HG02623 (cell line): ENCODE results near the gene CMPK2.

Source experiments
- ATAC-seq: cut with Tn5 transposase; IDR thresholded peaks from one replicate; pipeline ENCODE4 v1.9.1; 2021; ENCODE audit warnings: moderate library complexity; ENCODE audit not compliant: unreplicated experiment

Gene CMPK2

DNA sequence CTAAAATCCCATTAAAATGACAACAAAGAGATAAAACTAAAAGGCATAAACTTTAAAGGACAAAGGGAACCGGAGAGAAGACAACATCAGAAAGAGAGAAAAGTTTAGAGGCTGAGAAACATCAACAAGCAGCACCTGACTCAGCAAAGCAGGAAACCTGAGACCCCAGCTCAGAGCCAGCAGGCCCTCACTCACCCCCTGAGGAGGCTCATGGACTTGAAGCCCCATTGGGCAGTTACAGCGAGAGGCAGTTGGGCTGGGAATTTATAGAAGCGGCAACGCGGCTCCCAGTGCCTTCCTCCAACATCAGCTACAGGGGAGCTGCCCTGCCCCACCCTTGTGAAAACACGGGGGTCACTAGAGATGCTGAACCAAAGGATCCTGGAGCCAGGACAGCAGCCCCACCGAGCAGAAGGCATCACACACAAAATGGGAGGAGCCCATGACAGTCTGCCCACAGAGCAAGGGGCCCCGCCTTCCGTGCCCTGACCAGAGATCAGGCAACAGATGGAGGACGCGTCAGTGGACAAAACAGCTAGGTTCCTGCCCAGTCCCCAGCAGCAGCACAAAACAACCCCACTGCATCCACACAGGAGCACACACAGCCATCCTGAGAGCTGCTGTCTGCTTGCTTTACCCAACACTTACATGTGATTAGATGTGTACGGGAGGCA is 52.7 kb downstream of the CMPK2 start:
- no peak for ATAC-seq

DNA sequence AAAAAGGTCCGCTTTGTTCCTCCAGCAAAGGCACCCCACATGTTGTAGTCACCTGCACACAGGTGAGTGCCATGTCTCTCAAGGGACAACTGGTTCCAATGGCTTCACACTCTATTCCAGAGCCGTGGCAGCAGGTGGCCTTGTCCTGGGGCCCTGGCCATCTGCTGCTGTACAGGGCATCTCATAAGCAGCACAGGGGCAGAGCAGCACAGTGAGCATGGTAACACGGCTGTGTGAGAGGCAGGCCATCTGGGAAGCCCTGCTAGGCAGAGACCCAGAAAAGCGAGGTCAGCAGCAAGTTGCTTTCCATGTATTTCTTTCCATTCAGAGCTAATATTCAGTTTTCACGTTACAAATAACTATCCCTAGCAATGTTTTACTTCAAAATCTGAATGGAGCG is 54.7 kb downstream of the CMPK2 start:
- ATAC-seq, result no peak

DNA sequence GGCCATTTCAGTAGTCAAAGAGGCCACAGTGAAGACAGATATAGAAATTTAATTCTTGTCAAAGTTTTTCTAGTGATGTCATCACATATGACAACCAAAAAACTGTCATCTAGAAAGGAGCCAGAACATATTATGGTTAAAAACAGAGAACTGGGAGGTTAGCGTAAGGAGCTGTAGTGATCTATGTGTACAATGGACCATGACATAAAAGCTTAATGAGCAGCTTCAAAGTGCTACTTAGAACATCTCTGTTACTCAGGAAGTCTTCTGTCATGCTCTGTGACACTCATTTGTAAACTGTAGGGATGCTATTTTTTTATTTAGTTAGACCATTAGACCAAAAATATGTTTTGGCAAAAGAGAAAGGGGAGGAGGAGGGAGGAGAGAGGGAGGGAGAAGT is 57.3 kb downstream of the CMPK2 start:
- ATAC-seq, result no peak

GRCh38 chr2:6806604-6807003 is 59.1 kb downstream of the CMPK2 start:
- no peak for ATAC-seq

DNA sequence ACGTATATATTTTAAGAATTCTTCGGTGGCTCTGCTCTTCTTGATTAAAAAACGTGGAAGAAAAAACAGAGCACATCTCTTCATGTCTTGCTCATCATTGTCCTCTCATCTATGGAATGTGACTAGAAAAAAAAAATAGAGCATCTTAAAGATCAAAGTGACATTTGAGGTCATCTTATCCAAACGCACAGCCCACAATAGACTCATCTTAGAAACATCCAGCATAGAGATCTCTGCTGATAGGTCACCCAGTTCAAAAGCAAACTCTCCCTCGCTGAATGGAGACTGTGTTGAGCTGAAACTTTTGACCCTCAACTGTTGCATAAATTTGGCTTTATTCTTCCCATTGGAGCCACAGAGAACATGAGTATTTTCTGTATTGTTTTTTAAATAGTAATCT is 65.2 kb downstream of the CMPK2 start:
- ATAC-seq, result no peak
